ENCODE measurements around the gene SYT1. TPM values are rescaled to one million over a fixed set of nuclear protein-coding genes. Genes with fewer than 3 reads are reported as not detected.

The SYT1 gene
- total RNA-seq, 2 experiments from 2014 or later, result not detected

- Mint-ChIP-seq H3K4me1 (ENCODE audit: low read depth) (no peaks in the 10 kb centered on the region), H3K27ac (no peak overlapping the region), H3K36me3 (ENCODE audit: low read depth) (no peaks in the 10 kb centered on the region), H3K9me3 (peaks cover 13% of the 10 kb centered on the region), H3K4me3 (no peak overlapping the region), H3K27me3 (no peaks in the 10 kb centered on the region)
- CTCF ChIA-PET, result no interaction called here
- Histone ChIP-seq H3K36me3 (ENCODE audit: insufficient read depth, low read length) (no peaks in the 10 kb centered on the region), H3K9me3 (ENCODE audit: control insufficient read depth in 1 of 2, insufficient read depth in 1 of 2, low read length in 2 of 2) (peaks cover 0 to 8% of the 10 kb centered on the region in 2 experiments), H3K4me3 (ENCODE audit: low read length) (no peak overlapping the region), H3K27me3 (ENCODE audit: control insufficient read depth in 1 of 2, insufficient read depth in 2 of 2, low read length in 2 of 2) (no peaks in the 10 kb centered on the region), H3K4me1 (ENCODE audit: insufficient read depth, low read length) (no peaks in the 10 kb centered on the region), H3K27ac (ENCODE audit: low read depth in 1 of 2, low read length in 2 of 2) (no peak overlapping the region)
- no peak for TF ChIP-seq CTCF (IDR thresholded peaks at IDR 0.05)
- intact Hi-C loops (cut with DNase I, micrococcal nuclease), result no loop called here
- DNase-seq (no peak), ATAC-seq (ENCODE audit: poor library complexity) (no peak)
- POLR2A ChIA-PET, result no interaction called here
Observed at GRCh38 chr12:79016181-79016580, 151.6 kb downstream of the SYT1 start.

GRCh38 chr12:79019672-79020071 lies 155.1 kb downstream of the SYT1 start:
- no peak for TF ChIP-seq CTCF (IDR thresholded peaks at IDR 0.05)
- H3K27me3 Mint-ChIP-seq, result no peaks in the 10 kb centered on the region
- intact Hi-C loops (cut with DNase I, micrococcal nuclease), result no loop called here
- no peak for DNase-seq
- ATAC-seq (ENCODE audit: poor library complexity), result no peak
- Histone ChIP-seq H3K9me3 (ENCODE audit: control insufficient read depth in 1 of 2, insufficient read depth in 1 of 2, low read length in 2 of 2) (no peaks in the 10 kb centered on the region), H3K4me3 (ENCODE audit: low read length) (no peak overlapping the region), H3K4me1 (ENCODE audit: insufficient read depth, low read length) (no peaks in the 10 kb centered on the region), H3K27me3 (ENCODE audit: control insufficient read depth in 1 of 2, insufficient read depth in 2 of 2, low read length in 2 of 2) (no peaks in the 10 kb centered on the region), H3K36me3 (ENCODE audit: insufficient read depth, low read length) (no peaks in the 10 kb centered on the region), H3K27ac (ENCODE audit: low read depth in 1 of 2, low read length in 2 of 2) (no peak overlapping the region)
- H3K9me3 Mint-ChIP-seq, result peaks cover 7% of the 10 kb centered on the region
- ChIA-PET POLR2A (no interaction called here), CTCF (no interaction called here)
- no peak overlapping the region for H3K27ac Mint-ChIP-seq
- no peaks in the 10 kb centered on the region for H3K4me1 Mint-ChIP-seq (ENCODE audit: low read depth)
- H3K36me3 Mint-ChIP-seq (ENCODE audit: low read depth), result no peaks in the 10 kb centered on the region
- no peak overlapping the region for H3K4me3 Mint-ChIP-seq

DNA sequence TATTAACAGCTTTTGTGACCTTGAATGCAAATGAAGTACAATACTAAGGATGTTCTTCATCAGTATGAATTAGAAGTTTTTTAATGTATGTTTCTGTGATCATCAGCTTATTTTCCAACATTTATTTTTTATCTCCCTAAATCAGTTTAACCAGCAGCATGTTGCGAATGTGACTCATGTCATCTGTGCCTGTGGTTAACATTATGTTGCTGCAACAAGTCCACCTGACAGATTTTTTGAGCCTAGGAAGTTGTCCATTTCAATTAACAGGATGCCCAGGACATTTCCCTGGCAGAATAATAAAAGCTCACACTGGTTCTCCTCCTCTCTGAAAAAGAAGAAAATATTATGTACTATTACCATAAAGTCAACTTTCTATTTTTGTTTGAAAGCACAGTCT lies 155.5 kb downstream of the SYT1 start:
- no peak for DNase-seq
- ATAC-seq (ENCODE audit: poor library complexity), result no peak
- no peaks in the 10 kb centered on the region for H3K27me3 Mint-ChIP-seq
- H3K4me1 Mint-ChIP-seq (ENCODE audit: low read depth), result no peaks in the 10 kb centered on the region
- Histone ChIP-seq H3K4me1 (ENCODE audit: insufficient read depth, low read length) (no peaks in the 10 kb centered on the region), H3K27ac (ENCODE audit: low read depth in 1 of 2, low read length in 2 of 2) (no peak overlapping the region), H3K36me3 (ENCODE audit: insufficient read depth, low read length) (no peaks in the 10 kb centered on the region), H3K9me3 (ENCODE audit: control insufficient read depth in 1 of 2, insufficient read depth in 1 of 2, low read length in 2 of 2) (no peaks in the 10 kb centered on the region), H3K27me3 (ENCODE audit: control insufficient read depth in 1 of 2, insufficient read depth in 2 of 2, low read length in 2 of 2) (no peaks in the 10 kb centered on the region), H3K4me3 (ENCODE audit: low read length) (no peak overlapping the region)
- intact Hi-C loops (cut with DNase I, micrococcal nuclease), result no loop called here
- no peak for TF ChIP-seq CTCF (IDR thresholded peaks at IDR 0.05)
- H3K27ac Mint-ChIP-seq, result no peak overlapping the region
- no peaks in the 10 kb centered on the region for H3K36me3 Mint-ChIP-seq (ENCODE audit: low read depth)
- ChIA-PET POLR2A (no interaction called here), CTCF (no interaction called here)
- H3K9me3 Mint-ChIP-seq, result peaks cover 7% of the 10 kb centered on the region
- no peak overlapping the region for H3K4me3 Mint-ChIP-seq
